DND-41 (cell line): Measurements from ENCODE around the gene LAMA4.

Experiments used
- ATAC-seq: fragments of 200-7000 bp; cut with Tn5 transposase; 3 replicates; pipeline ENCODE4 v1.9.1; 2021; ENCODE audit warnings: low read depth; ENCODE audit not compliant: insufficient read depth
- DNase-seq: peaks from one replicate; pipeline ENCODE4 v3.0.0-alpha.2; 2020
- H2AFZ ChIP-seq: 2 replicates; pipeline ENCODE4 v1.6.0; 2012; ENCODE audit warnings: low read depth, low read length
- H3K27ac ChIP-seq: 2 replicates; pipeline ENCODE4 v1.5.1; 2012; ENCODE audit warnings: low read length, inconsistent platforms
- H3K27me3 ChIP-seq: fragments of 200-600 bp; sonication (generic); 2 replicates; pipeline ENCODE4 v1.6.0; 2012; ENCODE audit warnings: low read length, mild to moderate bottlenecking, inconsistent platforms; ENCODE audit not compliant: insufficient read depth, poor library complexity
- H3K36me3 ChIP-seq: 2 replicates; pipeline ENCODE4 v1.5.1; 2012; ENCODE audit warnings: low read length, inconsistent platforms; ENCODE audit not compliant: insufficient read depth
- H3K4me1 ChIP-seq: 2 replicates; pipeline ENCODE4 v1.5.1; 2012; ENCODE audit warnings: mild to moderate bottlenecking, low read length; ENCODE audit not compliant: insufficient read depth
- H3K4me2 ChIP-seq: 2 replicates; pipeline ENCODE4 v1.6.0; 2012; ENCODE audit warnings: mild to moderate bottlenecking, moderate library complexity, low read length, inconsistent platforms; ENCODE audit not compliant: insufficient read depth
- H3K4me3 ChIP-seq, 2 experiments: fragments of 200-600 bp in 1 of 2; shearing (Covaris generic) in 1 of 2; 2 replicates each; pipeline ENCODE4 v1.5.1; 2012 to 2016; ENCODE audit warnings: inconsistent platforms in 2 of 2, low read length in 2 of 2, mild to moderate bottlenecking in 2 of 2, low read depth in 1 of 2, moderate library complexity in 1 of 2
- H3K79me2 ChIP-seq: 2 replicates; pipeline ENCODE4 v1.6.0; 2012; ENCODE audit warnings: low read length, inconsistent platforms; ENCODE audit not compliant: insufficient read depth
- H3K9ac ChIP-seq: 2 replicates; pipeline ENCODE4 v1.6.0; 2012; ENCODE audit warnings: low read depth, mild to moderate bottlenecking, inconsistent platforms, low read length, moderate library complexity
- H3K9me3 ChIP-seq: 2 replicates; pipeline ENCODE4 v1.5.1; 2012; ENCODE audit warnings: low read length, moderate library complexity, mild to moderate bottlenecking, inconsistent platforms; ENCODE audit not compliant: insufficient read depth, severe bottlenecking
- H4K20me1 ChIP-seq: 2 replicates; pipeline ENCODE4 v1.6.0; 2012; ENCODE audit warnings: low read length; ENCODE audit not compliant: insufficient read depth
- CTCF ChIP-seq: IDR thresholded peaks from 2 replicates; pipeline ENCODE4 v1.5.1; 2012; ENCODE audit warnings: borderline replicate concordance, low read length, moderate library complexity, mild to moderate bottlenecking; ENCODE audit not compliant: poor library complexity, severe bottlenecking; ENCODE audit errors: extremely low read depth
- EZH2 ChIP-seq: IDR thresholded peaks from 3 replicates; pipeline ENCODE4 v1.6.1; 2012; ENCODE audit warnings: borderline replicate concordance, low read depth, mild to moderate bottlenecking, moderate library complexity, low read length, inconsistent platforms; ENCODE audit not compliant: severe bottlenecking

The LAMA4 gene

GRCh38 chr6:112198582-112198981 is 55.8 kb downstream of the LAMA4 start:
- no peaks in the 10 kb centered on the region for H3K79me2 ChIP-seq
- H3K27ac ChIP-seq, result no peak overlapping the region
- H3K4me2 ChIP-seq, result no peak overlapping the region
- no peak overlapping the region for H3K4me3 ChIP-seq
- DNase-seq (no peak), ATAC-seq (no peak)
- no peak overlapping the region for H2AFZ ChIP-seq
- TF ChIP-seq EZH2, result no peak
- no peak for TF ChIP-seq CTCF
- H3K9me3 ChIP-seq, result no peaks in the 10 kb centered on the region
- H3K9ac ChIP-seq, result no peak overlapping the region
- no peaks in the 10 kb centered on the region for H3K36me3 ChIP-seq
- no peaks in the 10 kb centered on the region for H3K27me3 ChIP-seq
- no peaks in the 10 kb centered on the region for H4K20me1 ChIP-seq
- H3K4me1 ChIP-seq, result no peaks in the 10 kb centered on the region

- ATAC-seq, result no peak
- H4K20me1 ChIP-seq, result no peaks in the 10 kb centered on the region
- no peak overlapping the region for H3K4me2 ChIP-seq
These were observed 56.7 kb downstream of the LAMA4 start for GRCh38 chr6:112197636-112198035.

GRCh38 chr6:112196306-112196705 is 58.1 kb downstream of the LAMA4 start:
- H3K36me3 ChIP-seq, result no peaks in the 10 kb centered on the region
- no peak overlapping the region for H3K4me2 ChIP-seq
- TF ChIP-seq EZH2 (no peak), CTCF (no peak)
- H3K27ac ChIP-seq, result no peak overlapping the region
- H3K27me3 ChIP-seq, result no peaks in the 10 kb centered on the region
- H3K4me3 ChIP-seq, result no peak overlapping the region
- H4K20me1 ChIP-seq, result no peaks in the 10 kb centered on the region
- DNase-seq (no peak), ATAC-seq (no peak)
- no peaks in the 10 kb centered on the region for H3K79me2 ChIP-seq
- no peak overlapping the region for H3K9ac ChIP-seq
- H3K4me1 ChIP-seq, result no peaks in the 10 kb centered on the region
- H2AFZ ChIP-seq, result no peak overlapping the region
- H3K9me3 ChIP-seq, result no peaks in the 10 kb centered on the region

More at GRCh38 chr6:112197636-112198035, 56.7 kb downstream of the LAMA4 start:
- Histone ChIP-seq H2AFZ (no peak overlapping the region), H3K27me3 (no peaks in the 10 kb centered on the region), H3K36me3 (no peaks in the 10 kb centered on the region), H3K9me3 (no peaks in the 10 kb centered on the region), H3K4me1 (no peaks in the 10 kb centered on the region), H3K27ac (no peak overlapping the region), H3K79me2 (no peaks in the 10 kb centered on the region), H3K9ac (no peak overlapping the region), H3K4me3 (no peak overlapping the region)
- no peak for DNase-seq
- TF ChIP-seq EZH2 (no peak), CTCF (no peak)

GRCh38 chr6:112195166-112195565 is 59.2 kb downstream of the LAMA4 start:
- no peak for DNase-seq
- H2AFZ ChIP-seq, result no peak overlapping the region
- H3K79me2 ChIP-seq, result no peaks in the 10 kb centered on the region
- no peak overlapping the region for H3K9ac ChIP-seq
- H3K27me3 ChIP-seq, result no peaks in the 10 kb centered on the region
- no peaks in the 10 kb centered on the region for H3K4me1 ChIP-seq
- H3K9me3 ChIP-seq, result no peaks in the 10 kb centered on the region
- no peak overlapping the region for H3K27ac ChIP-seq
- TF ChIP-seq EZH2 (no peak), CTCF (no peak)
- H4K20me1 ChIP-seq, result no peaks in the 10 kb centered on the region
- no peak for ATAC-seq
- H3K36me3 ChIP-seq, result no peaks in the 10 kb centered on the region
- H3K4me2 ChIP-seq, result no peak overlapping the region
- H3K4me3 ChIP-seq, result no peak overlapping the region
